HG02571 (cell line): ENCODE measurements around the gene TYRP1.
"Not testable (repeated sequence)": the region's sequence is repeated elsewhere in the genome, so short reads cannot be mapped to it uniquely, and the experiment has no call there.

Experiments
- ATAC-seq: cut with Tn5 transposase; IDR thresholded peaks from one replicate; pipeline ENCODE4 v1.9.1; 2021; ENCODE audit warnings: mild to moderate bottlenecking, moderate library complexity; ENCODE audit not compliant: unreplicated experiment

TYRP1 gene, protein sequence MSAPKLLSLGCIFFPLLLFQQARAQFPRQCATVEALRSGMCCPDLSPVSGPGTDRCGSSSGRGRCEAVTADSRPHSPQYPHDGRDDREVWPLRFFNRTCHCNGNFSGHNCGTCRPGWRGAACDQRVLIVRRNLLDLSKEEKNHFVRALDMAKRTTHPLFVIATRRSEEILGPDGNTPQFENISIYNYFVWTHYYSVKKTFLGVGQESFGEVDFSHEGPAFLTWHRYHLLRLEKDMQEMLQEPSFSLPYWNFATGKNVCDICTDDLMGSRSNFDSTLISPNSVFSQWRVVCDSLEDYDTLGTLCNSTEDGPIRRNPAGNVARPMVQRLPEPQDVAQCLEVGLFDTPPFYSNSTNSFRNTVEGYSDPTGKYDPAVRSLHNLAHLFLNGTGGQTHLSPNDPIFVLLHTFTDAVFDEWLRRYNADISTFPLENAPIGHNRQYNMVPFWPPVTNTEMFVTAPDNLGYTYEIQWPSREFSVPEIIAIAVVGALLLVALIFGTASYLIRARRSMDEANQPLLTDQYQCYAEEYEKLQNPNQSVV

GRCh38 chr9:12693141-12693540, at the start of gene TYRP1:
Gene TYRP1, plus strand, starts transcription at chr9:12693385. Its CDS starts 612 bp downstream, at chr9:12693997.
- no peak for ATAC-seq

DNA sequence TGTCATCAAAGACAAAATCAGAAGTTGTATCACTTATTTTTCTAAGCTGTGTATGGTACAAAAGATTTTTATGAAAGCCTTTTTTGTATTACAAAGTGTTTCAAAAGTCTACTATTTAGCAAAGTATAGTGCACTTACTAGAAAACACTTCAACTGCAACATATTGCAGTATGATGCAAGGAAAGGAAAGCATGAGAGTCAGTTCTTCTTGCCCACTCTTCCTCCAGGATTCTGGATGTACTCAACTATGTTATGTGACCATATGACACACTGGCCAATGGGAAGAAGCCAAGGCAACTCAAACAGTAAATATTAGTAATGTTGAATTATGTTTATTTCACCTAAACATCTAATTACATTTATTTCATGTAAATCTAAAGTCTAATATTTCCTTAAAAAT, 49.5 kb upstream of the TYRP1 start:
- no peak for ATAC-seq

DNA sequence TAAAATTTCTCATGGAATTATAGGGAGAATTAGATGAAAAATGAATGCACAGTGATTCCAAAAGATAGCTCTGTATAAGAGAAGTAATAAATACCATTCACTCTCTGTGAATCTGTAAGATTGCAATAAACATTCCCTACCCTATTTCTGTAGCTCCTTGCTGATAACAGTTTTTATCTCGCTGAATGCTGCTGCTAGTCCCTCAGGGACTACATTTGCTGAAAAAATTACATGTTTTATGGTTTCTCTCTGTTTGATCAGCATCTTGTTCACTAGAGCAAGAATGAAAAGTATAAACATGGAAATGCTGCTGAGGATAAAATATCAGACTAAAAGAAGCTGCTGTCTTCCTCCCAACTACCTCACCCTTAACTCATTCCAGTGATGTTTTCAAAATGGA, 44.3 kb upstream of the TYRP1 start:
- ATAC-seq = no peak

DNA sequence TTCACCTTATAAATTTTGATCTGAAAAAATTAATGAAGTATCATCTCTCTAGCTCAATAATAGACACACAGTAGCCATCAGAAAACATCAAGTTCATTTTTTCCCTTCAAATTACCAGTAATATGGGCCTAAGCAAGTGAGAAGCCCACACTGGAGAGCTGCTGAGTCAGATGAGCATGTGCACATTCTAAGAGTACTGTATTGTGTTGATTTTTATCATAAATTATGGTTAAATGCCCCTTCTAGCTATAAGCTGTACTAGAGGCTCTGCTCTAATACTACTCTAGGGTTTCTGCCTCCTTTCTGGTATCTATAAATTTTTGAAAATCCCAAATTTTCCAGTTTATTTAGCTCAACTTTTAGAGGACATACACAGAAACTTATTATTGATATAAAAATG, 42.1 kb upstream of the TYRP1 start:
- ATAC-seq = no peak

- no peak for ATAC-seq
Measured at GRCh38 chr9:12652973-12653372, 40.2 kb upstream of the TYRP1 start.

- no peak for ATAC-seq
Measured at GRCh38 chr9:12656803-12657202, 36.4 kb upstream of the TYRP1 start.

GRCh38 chr9:12657233-12657632, 36.0 kb upstream of the TYRP1 start:
- ATAC-seq = no peak

GRCh38 chr9:12657998-12658397, 35.2 kb upstream of the TYRP1 start:
- no peak for ATAC-seq

DNA sequence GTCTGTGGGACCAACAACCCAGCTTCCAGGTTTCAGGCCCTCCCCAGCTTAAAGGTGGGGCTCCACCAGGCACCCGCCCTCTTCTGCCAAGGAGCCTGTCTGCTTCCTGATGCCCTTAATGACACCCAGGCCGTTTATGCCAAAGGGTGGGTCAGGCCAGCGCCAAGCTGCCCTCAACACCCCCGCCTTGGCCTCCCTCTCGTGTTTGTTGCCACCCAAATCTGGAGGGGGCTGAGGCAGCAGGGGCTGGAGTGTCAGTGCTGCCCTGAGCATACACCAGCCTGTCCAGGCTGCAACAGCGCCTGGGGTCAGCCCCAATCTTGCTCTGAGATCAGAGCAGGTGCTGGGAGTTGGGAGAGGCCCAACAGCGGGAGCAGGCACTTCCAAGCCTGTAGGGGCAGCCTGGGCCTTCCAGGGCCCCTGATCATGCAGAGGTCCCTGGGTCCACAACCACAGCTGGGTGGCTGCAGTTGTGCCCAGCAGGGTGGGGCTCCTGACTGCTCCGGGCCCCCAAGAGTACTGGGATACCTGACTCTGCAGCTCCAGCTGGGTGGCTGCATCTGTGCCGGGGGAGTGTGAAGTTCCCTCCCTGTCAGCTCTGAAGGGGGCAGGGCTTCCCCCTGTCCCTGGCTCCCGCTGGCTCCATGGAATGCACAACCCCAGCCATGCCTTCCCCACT, 34.5 kb upstream of the TYRP1 start:
- ATAC-seq = no peak

DNA sequence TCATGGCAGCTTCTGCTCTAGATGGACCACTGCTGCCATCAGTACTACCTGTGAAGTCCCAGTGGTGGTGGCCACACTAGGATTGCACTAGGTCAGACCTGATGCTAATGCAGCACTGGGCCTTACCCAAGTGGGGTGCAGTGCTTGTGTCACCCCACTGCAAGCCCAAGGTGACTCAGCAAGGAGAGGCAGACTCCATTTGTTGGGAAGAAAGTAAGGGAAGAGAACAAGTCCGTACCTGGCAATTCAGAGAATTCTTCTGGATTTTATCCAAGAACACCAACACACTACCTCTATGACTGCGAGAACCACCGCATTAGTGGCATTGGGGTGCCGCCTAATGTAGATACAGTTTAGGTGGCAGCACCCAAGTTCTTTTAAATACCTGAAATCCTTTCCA, 34.0 kb upstream of the TYRP1 start:
- ATAC-seq = no peak

GRCh38 chr9:12666813-12667212, 26.4 kb upstream of the TYRP1 start:
- no peak for ATAC-seq

GRCh38 chr9:12667892-12668291, 25.3 kb upstream of the TYRP1 start:
- no peak for ATAC-seq

- ATAC-seq = no peak
Measured at GRCh38 chr9:12670006-12670405, 23.2 kb upstream of the TYRP1 start.

DNA sequence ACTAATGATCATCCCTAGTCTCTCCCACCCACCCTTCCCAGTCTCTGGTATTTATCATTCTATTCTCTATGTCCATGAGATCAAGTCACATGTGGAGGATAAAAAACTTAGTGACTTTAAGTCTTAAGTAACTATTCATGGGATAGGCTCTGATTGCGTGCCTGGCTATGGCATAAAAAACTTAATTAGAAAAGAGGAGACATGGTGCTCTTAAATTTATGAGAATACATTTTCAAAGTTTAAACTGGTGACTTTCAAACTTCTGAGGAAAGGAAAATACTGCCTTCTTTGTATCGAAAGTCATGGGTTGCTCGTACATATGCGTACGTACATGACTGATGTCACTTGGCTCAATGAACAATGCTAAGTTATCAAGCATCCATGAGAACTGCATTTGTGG, 18.2 kb upstream of the TYRP1 start:
- ATAC-seq = no peak

DNA sequence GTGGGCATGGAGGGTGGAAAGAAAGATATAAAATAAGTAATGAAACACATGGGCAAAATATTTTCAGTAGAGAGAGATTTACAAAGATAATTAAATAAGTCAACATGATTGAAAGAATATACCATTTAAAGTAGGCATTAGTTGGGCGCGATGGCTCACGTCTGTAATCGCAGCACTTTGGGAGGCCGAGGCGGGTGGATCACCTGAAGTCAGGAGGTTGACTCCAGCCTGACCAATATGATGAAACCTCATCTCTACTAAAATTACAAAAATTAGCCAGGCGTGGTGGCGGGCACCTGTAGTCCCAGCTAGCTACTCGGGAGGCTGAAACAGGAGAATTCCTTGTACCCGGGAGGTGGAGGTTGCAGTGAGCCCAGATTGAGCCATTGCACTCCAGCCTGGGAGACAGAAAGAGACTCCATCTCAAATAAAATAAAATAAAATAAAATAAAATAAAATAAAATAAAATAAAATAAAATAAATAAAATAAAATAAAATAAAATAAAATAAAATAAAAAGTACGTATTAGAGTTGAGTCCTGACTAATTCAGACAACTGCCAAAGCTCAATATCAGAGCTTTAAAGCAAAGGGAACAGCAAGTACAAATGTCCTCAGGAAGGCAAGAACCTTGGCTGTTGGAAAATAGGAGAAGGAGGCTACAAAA, 15.6 kb upstream of the TYRP1 start:
- not testable (repeated sequence) for ATAC-seq

- no peak for ATAC-seq
Measured at GRCh38 chr9:12680341-12680740, 12.8 kb upstream of the TYRP1 start.

- no peak for ATAC-seq
Measured at GRCh38 chr9:12680757-12681156, 12.4 kb upstream of the TYRP1 start.

- no peak for ATAC-seq
Measured at GRCh38 chr9:12681620-12682019, 11.6 kb upstream of the TYRP1 start.

DNA sequence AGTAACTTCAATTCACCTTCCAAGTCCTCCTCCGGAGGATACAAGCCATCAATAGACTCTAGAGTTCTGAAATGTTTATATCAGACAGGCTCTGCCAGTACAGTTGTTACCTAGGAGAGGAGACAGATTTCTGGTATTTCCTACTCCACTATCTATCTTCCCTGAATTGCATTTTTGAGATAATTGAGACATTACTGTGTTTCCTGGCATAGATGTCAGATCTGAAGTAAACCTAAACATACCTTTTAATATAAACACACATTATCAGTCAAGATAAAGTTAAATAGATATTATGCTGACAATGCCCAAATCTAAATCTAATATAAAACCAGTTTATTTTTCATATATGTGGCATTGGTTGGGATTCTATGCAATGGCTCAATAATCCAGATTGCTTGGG, 8.2 kb upstream of the TYRP1 start:
- no peak for ATAC-seq

GRCh38 chr9:12689233-12689632, 4.0 kb upstream of the TYRP1 start:
- no peak for ATAC-seq

DNA sequence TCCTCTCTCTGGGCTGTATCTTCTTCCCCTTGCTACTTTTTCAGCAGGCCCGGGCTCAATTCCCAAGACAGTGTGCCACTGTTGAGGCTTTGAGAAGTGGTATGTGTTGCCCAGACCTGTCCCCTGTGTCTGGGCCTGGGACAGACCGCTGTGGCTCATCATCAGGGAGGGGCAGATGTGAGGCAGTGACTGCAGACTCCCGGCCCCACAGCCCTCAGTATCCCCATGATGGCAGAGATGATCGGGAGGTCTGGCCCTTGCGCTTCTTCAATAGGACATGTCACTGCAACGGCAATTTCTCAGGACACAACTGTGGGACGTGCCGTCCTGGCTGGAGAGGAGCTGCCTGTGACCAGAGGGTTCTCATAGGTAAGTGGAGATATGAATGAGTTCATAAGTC, 828 bp downstream of the TYRP1 start:
- no peak for ATAC-seq

DNA sequence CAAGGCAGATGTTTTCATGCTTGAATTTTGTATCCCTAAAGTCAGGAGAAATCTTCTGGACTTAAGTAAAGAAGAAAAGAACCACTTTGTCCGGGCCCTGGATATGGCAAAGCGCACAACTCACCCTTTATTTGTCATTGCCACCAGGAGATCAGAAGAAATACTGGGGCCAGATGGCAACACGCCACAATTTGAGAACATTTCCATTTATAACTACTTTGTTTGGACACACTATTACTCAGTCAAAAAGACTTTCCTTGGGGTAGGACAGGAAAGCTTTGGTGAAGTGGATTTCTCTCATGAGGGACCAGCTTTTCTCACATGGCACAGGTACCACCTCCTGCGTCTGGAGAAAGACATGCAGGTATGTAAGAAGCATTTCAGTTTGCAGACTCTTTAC, 2.3 kb downstream of the TYRP1 start:
- no peak for ATAC-seq
